HL-60 (cell line): ENCODE measurements around the gene BANF2.

Source experiments
- DNase-seq, 2 experiments: peaks; one replicate each; pipeline ENCODE4 v3.0.0-alpha.2; 2010 to 2020; ENCODE audit warnings: low read depth in 1 of 2, low spot score in 1 of 2
- H3K27ac ChIP-seq: fragments of 250-450 bp; sonication (Bioruptor Pico); replicated peaks from 2 replicates; pipeline ENCODE4 v1.5.1; 2020; ENCODE audit warnings: mild to moderate bottlenecking, moderate library complexity
- H3K27me3 ChIP-seq: fragments of 250-450 bp; sonication (Bioruptor Pico); 2 replicates; pipeline ENCODE4 v1.5.1; 2021; ENCODE audit warnings: mild to moderate bottlenecking, moderate library complexity; ENCODE audit not compliant: insufficient read depth, poor library complexity, severe bottlenecking
- H3K4me3 ChIP-seq: replicated peaks from 2 replicates; pipeline ENCODE4 v1.5.1; 2011; ENCODE audit warnings: mild to moderate bottlenecking, control low read depth, low read length; ENCODE audit not compliant: insufficient read depth
- CTCF ChIP-seq: IDR thresholded peaks from one replicate; pipeline ENCODE4 v1.5.1; 2011; ENCODE audit warnings: low read length, control low read depth, inconsistent platforms; ENCODE audit not compliant: insufficient read depth
- GABPA ChIP-seq: IDR thresholded peaks from 2 replicates; pipeline ENCODE4 v1.6.1; 2012; ENCODE audit warnings: low read depth
- POLR2AphosphoS5 ChIP-seq: IDR thresholded peaks from 2 replicates; pipeline ENCODE4 v1.6.1; 2012; ENCODE audit warnings: low read depth
- REST ChIP-seq: IDR thresholded peaks from 2 replicates; pipeline ENCODE4 v1.6.1; 2012; ENCODE audit warnings: low read depth; ENCODE audit not compliant: insufficient replicate concordance
- SPI1 ChIP-seq: IDR thresholded peaks from 2 replicates; pipeline ENCODE4 v1.6.1; 2012; ENCODE audit warnings: low read depth, mild to moderate bottlenecking, borderline replicate concordance

Gene BANF2

GRCh38 chr20:17785007-17785406 is 85.2 kb downstream of the BANF2 start:
- no peak for DNase-seq
- H3K4me3 ChIP-seq = no peak overlapping the region
- no peaks in the 10 kb centered on the region for H3K27me3 ChIP-seq
- no peak overlapping the region for H3K27ac ChIP-seq
- TF ChIP-seq CTCF = no peak
- TF ChIP-seq REST = no peak
- no peak for TF ChIP-seq SPI1
- no peak for TF ChIP-seq POLR2AphosphoS5
- no peak for TF ChIP-seq GABPA
